IPS-NIHi7 (cell line): ENCODE results near the gene SH3PXD2A.
A peak's percentile ranks its signal among the peaks of the same experiment; 100 is the strongest.

ENCODE experiments used
- DNase-seq: peaks from one replicate; pipeline ENCODE4 v3.0.0; 2012; ENCODE audit warnings: mixed read lengths; ENCODE audit errors: extremely low spot score

SH3PXD2A gene

DNA sequence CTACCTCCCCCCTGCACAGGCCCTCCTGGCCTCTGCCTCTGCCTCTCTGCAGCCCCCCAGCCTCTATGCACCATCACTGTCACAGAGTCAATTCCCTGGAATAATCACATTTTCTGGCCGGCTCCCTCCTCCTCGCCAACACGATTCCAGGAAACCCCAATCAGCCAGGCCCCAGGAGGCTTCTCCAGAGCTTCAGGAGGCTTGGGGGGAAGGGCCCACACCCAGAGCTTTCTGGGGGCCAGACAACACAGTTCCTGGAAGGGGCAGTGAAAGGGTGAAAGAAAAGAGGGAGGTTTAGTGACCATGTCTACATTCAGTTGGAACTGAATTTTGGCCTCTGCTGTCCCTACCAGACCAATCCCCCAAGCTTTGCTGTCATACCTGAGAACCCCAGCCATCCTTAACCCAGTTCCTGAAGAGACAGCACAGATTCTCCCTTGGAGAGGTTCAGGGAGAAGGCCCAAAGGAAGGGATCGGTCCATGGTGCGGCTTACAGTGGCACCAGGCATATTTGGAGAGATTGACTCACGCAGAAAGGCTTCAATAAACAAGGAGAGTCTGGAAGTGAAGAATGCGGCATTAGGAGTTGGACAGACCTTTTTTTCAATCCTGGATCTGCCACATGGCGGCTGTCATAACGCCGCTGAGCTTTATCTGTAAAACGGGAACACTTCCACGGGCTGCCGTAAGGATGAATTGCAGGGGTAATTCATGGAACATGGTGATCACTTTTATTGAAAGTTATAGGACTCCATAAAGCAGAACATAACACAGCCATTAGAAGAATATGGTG is 272.8 kb downstream of the SH3PXD2A start:
- no peak for DNase-seq

DNA sequence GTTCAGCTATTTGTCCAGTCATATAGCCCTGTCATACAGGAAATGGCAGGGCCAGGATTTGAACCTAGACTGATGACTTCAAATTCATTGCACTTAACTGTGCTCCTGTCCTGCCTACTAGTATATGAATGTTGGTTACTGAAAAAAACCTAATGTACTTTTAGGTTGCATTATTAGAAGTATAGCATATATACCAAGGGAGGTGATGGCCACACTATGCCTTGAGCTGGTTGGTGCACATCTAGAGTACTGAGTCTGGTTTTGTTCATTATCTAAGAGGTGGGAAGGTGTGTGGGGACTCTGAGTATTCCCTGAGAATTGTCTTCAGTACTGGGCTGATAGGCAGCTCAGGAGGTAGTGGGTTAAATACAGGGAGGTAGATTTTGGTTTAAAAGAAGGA is 273.9 kb downstream of the SH3PXD2A start:
- DNase-seq = no peak

DNA sequence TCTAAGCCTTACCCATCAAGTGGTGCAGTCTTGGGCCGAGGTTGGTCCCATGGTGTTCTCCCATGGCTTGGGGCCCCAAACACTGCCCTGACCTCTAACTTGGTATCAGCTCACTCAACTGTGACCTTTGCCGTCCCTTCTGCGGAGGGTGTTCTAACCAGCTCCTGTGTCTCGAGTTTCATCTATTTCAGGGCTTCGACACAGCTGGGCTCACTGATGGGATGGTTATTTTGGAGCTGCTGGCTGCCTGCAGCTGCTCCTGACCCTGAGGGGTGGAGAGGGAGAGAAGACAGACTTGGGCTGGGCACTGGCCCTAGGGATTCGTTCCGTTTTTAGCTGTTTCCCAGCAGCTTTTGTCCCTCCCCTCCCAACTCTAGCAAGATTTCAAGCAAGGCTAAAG is 274.9 kb downstream of the SH3PXD2A start:
- DNase-seq = no peak

DNA sequence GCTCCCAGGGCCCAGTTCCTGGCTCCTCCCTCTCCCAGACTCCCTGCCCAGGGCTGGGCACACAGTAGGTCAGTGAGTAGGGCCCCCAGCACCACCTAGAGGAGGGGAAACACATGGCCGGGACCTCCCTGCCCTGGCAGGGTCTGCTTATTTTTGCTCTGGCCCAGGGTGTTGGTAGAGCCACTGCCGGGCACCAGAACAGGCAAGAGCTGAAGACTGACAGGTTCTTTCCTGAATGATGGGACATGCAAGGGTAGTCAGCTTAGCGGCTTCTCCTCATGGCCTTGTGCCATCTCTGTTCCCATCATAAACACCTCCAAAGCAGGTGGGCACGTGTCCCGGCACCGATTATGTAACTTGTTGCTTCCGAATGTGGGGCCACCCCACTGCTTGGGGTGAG is 275.4 kb downstream of the SH3PXD2A start:
- peak; percentile 71 for DNase-seq

DNA sequence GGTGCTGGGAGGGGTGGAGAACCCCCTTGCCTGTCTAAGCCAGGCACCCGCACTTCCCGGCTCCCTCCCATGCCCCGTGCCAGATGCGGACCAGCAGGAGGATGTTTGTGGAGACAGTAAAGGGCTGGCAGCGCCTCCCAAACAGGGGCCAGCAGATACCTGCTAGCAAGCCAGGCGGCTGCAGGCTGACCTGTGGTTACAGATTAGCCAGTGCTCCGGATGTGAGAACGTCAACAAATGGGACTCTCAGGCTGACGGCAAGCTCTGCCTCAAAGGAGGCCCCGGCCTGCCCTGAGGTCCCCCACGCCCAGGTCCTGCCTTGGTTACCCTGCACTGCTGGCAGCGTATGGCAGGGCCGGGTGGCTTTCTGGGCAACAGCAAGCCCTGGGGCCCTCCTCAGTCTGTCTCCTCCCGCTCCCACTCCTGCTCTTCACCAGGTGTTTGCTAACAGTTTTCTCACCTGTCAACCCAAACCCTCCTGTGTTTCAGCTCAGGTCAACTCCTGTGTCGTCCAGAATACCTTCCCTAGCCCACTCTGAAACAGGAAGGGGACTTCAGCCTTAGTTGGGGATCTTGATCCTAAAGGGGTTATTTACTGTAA is 276.5 kb downstream of the SH3PXD2A start:
- no peak for DNase-seq

DNA sequence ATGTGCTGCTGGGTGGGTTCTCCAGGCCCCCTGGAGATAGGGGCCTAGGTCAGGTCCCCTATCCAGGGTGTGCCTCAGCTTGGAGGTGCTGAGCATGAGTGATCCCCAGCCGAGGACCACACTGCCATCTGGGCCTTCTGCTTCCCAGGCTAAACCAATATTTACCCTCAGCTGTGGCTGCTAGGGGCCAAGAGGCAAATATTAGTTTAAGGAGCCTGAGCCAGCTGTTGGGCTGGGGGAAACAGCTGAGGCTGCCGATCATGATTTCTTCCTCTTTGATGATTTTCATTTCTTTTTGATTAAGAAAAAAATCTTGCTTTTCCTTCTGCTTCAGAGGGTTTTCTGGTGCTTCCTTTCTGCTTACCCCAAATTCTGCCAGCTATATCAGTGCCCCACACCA is 278.5 kb downstream of the SH3PXD2A start:
- no peak for DNase-seq

DNA sequence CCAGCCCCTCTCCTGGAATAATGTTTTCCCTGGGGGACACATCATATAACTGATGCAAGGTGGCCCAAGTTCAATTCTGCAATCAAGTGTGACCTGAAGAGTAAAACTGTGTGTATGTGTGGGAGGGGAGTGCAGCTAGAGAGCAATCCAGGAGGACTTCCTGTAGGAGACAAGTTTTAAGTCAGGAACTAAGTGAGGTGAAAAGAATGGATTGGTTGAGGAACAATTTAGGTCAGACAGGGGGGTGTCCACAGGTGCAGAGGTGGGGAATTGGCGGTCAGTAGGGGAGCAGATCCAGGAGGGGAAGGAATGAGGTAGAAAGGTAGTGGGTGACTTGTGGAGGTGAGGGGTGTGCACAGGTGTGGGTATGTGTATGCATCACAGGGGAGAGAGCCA is 279.3 kb downstream of the SH3PXD2A start:
- DNase-seq = no peak

DNA sequence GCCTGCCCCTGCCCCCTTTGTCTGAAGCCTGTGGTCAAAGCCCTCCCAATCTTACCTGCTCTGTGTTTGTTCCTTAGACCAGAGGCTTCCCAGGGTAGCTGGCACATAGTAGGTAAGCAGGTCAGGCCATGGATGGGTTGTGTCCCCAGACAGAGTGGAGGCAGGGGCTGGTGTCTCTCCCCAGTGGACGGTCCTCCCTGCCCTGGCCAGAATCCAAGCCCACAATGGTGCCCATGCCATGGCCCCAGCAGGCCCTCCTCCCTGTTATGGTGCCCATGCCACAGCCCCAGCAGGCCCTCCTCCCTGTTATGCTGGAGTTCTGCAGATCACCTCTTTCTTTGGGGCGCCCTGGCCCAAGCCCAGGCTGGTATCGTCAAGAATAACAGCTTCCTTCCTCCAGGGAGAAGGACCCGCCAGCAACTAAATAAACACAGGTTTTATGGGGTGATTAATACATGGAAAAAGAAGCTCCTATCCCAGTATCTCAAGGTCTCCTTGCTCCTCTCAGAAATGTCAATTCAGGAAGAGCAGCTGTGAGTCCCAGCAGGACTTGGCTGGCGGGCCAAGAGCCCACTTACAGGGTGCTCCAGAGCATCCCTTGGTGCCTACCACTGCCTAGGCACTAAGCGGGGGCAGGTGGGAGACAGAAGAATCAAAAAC is 279.8 kb downstream of the SH3PXD2A start:
- no peak for DNase-seq

DNA sequence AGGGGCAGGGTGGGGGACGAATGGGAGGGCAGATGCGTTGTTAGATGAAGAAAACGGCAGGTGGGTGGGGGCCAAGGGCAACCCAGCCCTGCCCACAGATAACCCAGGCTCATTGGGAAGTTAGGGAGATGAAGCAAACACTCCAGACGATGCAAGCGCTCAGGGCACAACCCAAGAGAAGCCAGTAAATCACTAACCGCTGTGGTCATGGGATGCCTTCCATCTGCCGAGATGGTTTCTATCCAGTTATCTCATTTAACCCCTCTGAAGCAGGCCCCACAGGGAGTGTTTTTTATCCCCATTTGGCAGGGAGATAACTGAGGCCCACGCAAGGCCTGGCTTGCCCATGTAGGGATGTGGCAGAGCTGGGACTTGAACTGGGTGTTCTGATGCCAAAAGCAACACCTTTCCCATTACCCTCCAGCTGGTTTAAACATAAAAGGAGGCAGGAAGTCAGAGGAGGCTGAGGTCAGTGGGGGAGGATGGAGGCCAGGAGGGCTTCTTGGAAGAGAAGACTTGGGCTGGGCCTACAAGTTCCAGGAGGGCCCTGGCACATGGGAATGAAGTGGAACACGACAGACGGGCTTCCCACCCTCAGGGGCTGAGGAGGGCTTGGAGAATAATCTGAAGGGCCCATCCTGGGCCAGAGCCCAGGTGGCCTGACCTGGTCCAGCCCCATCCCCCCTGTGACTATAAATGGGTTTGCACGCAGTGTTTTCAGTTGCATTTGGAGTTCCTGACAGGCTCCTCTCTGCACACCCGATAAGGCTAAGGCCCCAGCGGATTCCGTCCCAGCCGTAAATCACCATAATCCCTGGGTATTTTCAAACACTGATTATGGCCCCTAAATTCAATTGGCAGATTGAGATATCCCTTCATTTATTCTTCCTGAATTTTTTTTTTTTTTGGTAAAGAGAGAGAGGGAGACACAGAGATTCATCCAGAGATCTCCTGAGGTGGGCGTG is 281.0 kb downstream of the SH3PXD2A start:
- DNase-seq = no peak

DNA sequence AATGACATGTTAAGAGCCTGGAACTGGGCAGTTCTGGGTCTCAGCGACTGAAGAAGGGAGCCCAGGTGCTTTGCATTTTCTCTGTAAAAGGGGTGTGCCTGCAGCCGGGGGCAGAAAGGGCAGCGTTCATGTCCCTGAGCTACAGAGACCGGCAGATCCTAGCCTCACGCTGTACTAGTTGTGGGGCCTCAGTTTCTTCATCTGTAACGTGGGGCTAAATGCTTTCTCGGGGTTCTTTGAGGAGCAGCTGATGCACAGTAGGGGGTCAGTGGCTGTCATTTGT is 282.2 kb downstream of the SH3PXD2A start:
- DNase-seq = no peak

DNA sequence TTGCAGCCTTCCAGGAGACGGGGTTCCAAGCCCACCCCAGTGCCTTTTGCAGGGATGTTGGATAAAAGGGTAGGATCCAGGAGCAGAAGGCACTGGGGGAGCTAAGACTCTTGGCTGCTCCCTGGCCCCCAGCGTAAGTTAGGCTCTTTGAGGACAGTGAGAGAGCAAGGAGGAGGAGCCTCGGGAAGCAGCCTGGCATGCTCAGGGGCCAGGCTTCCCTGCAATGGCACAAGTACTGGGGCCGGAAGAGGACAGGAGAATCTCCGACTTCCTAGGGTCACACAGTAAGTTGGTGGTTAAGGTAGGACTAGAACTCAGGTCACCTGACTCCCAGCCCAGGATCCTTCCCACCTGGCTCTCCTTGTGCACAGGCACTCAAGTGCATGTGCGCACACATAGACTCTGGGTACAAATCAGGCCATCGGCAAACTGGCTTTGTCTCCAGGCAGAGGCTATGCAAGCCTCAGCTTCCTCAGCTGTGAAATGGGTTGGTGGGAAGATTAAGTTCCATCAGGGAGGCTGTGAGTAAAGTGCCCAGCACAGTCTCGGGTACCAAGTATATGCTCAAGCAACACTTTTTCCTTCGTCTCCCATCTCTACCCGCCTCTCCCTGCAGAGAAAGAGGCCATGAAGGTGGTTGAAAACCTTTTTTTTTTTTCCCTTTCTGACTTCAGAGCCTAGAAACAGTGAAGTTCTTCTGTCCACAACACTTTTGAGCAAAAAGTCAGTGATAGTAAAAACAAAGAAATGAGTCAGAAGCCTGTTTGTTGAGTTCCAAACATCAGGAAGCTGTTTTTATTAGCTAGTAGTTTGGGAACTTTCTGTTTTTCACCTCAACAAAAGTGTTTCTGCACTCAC is 282.8 kb downstream of the SH3PXD2A start:
- DNase-seq = no peak

DNA sequence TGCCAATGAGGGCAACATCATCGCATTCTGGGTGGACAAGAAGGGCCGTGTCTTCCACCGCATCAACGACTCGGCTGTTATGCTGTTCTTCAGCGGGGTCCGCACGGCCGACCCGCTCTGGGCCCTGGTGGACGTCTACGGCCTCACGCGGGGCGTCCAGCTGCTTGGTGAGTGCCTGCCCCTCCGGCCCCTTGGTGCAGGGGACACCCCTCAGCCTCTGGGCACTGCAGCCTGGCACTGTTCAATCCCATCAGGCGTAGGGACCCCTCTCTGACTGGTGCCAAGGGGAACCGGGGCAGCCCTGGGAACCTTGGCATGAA is 283.8 kb downstream of the SH3PXD2A start:
- DNase-seq = no peak

DNA sequence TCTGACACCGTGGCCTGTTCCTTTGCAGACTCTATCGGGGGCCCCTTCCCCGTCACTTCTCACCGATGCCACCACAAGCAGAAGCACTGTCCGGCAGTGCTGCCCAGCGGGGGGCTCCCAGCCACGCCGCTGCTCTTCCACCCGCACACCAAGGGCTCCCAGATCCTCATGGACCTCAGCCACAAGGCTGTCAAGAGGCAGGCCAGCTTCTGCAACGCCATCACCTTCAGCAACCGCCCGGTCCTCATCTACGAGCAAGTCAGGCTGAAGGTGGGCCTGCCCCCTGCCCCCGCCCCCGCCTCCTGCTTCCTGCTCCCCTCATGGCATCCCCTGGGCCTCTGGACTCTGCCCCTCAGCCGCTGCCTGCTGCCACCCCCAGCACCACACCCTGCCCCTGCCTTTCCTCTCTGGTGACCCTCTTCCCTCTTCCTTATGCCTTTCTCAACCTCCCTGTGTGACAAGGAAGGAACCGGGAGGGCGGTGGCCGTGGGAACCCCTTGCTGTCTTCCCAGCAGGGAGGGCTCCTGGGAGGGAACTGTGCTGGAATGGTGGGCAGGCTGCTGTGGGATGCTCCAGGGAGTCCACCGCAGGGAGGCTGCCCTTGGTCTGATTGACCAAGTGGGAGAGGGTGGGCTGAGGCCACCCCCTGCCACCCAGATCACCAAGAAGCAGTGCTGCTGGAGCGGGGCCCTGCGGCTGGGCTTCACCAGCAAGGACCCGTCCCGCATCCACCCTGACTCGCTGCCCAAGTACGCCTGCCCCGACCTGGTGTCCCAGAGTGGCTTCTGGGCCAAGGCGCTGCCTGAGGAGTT is 284.3 kb downstream of the SH3PXD2A start:
- no peak for DNase-seq

DNA sequence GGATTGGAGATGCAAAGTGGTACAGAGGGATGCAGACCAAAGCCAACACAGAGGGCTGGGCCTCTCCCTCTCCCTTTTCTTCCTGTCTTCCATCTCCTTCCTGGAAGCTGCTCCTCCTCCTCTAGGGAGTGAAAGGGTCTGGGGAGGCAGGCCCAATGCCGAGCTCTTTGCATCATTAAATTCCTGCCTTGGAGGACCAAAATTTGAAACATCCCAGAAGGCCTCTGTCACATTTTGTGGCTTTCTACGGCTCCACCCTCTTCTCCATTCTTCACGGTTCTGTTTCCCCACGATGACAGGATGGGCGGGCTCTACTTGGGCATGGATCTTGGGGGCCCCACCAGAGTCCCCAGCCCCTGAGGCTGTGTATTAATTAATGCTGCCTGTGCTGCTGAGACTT is 285.5 kb downstream of the SH3PXD2A start:
- no peak for DNase-seq

DNA sequence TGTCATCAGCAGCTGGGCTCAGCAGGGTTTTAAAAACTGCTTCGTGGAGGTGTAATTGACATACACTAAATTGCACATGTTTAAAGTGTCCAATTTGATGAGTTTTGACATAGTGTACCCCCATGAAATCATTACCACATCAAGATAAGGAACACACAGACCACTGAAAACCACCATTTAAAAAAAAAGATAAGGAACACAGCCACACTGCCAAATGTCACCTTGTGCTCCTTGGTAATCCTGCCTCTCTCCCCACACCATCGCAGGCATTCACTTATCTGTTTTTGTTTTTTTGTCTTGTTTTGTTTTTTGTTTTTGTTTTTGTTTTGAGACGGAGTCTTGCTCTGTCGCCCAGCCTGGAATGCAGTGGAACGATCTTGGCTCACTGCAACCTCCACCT is 286.9 kb downstream of the SH3PXD2A start:
- no peak for DNase-seq

DNA sequence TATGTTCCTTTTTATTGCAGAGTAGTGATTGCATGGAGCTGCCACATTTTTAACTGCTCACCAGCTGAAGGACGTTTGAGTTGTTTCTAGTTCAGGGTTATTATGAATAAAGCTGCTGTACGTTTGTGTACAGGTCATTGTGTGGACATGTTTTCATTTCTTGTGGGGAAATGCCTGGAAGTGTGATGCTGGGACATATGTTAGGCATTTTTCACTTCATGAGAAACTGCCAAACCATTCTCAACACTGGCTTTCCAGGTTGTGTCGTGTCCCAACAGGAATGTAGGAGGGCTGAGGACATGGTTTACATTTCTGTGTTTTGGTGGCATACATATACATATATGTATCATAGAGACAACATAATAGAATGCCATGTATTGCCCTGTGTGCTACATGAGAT is 288.8 kb downstream of the SH3PXD2A start:
- no peak for DNase-seq

DNA sequence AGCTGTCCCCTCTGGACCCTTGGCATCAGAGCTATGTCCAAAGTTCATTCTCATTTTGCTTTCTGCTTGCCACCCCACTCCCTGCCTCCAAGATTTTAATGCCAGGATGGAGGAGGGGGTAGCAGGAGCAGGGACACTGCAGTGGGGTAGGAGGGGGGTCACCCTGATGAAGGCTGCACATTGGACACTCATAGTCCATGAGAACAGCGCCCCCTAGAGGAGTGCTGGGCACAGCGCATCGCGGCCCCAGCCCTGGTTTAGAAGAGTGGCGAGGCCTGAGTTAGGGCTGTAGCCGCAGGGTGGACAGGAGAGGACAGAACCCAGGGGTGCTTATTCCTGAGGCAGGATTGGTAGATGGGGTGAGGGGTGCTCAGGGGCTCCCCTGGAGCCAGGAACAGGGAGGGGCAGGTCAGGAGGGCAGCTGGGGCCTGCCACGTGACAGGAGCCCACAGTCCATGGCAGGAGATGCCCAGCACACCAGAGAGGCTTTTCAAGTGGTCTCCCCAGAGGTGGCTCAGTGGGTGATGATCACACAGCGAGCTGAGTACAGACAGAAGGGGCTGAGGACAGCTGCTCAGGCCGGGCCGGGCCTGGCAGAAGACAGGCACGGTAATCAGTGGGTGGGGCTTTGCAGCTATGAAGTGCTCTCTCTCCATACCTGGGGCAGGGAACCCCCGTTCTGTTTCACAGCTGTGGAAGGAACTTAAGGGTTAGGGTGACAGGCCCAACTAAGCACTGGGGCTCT is 290.4 kb downstream of the SH3PXD2A start:
- peak; percentile 91 for DNase-seq

DNA sequence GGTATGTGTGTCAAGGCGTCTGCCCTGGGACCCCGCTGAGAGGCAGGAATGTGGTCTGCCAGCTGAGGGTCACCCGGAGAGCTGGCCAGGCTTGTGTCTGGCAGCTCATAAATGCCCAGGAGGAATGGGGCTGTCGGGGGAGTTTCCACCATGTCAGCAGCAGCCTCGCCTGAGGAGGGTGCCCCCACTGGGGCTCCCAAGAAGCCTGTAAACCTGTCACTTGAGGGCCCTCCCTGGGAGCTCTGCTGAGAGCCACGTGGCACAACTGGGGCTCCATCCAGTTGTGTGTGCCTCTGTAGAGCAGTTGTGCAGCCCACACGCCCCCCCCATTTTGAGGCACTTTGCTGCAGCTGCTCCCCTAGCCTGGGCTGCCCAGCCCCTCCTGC is 291.3 kb downstream of the SH3PXD2A start:
- no peak for DNase-seq

DNA sequence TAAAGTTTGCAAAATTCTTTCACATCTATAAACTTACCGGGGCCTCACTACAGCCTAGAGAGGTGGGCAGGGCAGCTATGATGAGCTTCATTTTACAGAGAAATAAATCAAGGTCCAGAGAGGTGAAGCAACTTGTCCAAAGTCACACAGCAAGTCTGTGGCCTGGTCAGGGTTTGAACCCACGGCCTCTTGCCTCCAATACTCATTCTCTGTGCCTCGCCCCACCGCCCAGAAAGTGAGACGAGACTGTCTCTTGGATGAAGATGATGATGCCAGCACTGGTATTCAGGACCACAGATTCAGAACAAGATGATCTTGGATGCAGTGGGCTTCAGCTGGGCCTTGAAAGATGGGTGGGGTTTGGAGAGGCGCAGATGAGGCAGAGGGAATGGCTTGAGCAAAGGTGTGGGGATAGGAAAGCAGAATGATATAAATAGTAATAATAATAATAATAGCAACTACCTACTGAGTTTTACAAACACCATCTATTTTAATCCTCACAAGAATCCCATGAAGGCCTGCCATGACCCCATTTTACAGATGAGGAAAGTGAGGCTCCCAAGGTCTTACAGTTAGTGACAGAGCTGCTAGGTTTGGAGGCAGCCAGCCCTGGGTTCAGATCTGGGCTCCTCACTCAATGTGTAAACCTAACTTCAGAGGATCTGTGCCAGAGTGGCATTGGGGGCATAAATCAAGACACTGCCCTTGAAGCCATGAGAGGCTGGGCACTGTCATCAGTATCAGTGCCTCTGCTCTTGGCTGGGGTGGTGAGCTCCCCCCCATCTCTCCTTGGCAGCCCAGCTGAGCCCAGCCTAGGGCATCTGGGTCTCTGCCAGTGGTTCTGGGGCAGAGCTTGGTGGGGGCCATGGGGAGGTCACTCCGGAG is 291.9 kb downstream of the SH3PXD2A start:
- DNase-seq = no peak
